ENCODE results near the gene UBTD1. TPM values are rescaled to one million over a fixed set of nuclear protein-coding genes. Genes with fewer than 3 reads are reported as not detected.

Gene UBTD1
- total RNA-seq, 4 donors from 2014 or later: 2.9 to 16.2 (median 8.9) TPM

GRCh38 chr10:97532935-97533671, 34.4 kb downstream of the UBTD1 start:
- Histone ChIP-seq H3K4me3 (no peak overlapping the region), H3K4me1 (no peaks in the 10 kb centered on the region), H3K27ac (peak overlapping the region in 1 of 4 donors; percentile 25), H3K36me3 (no peaks in the 10 kb centered on the region), H3K27me3 (no peaks in the 10 kb centered on the region), H3K9me3 (no peaks in the 10 kb centered on the region)
- TF ChIP-seq CTCF (IDR thresholded peaks at IDR 0.05) (no peak), EP300 (IDR thresholded peaks at IDR 0.05) (no peak), POLR2AphosphoS5 (IDR thresholded peaks at IDR 0.05) (no peak), POLR2A (IDR thresholded peaks at IDR 0.05) (no peak)
- no peak for ATAC-seq
- WGBS, 2 donors (ENCODE audit: low coverage in 1 of 2): 50% methylated on average over 2 of the region's 12 CpGs; no CpG with 5 or more reads in 1 of the 2 donors

GRCh38 chr10:97533888-97534287, 35.2 kb downstream of the UBTD1 start:
- ATAC-seq: no peak
- no peak overlapping the region for H3K27ac ChIP-seq
- H3K27me3 ChIP-seq: no peaks in the 10 kb centered on the region
- H3K9me3 ChIP-seq: no peaks in the 10 kb centered on the region
- H3K4me3 ChIP-seq: no peak overlapping the region
- 71 to 100% methylated on average over 1 to 5 of the region's 6 CpGs for WGBS, 2 donors (ENCODE audit: low coverage in 1 of 2)
- no peaks in the 10 kb centered on the region for H3K4me1 ChIP-seq
- no peak for TF ChIP-seq CTCF (IDR thresholded peaks at IDR 0.05)
- TF ChIP-seq EP300 (IDR thresholded peaks at IDR 0.05): no peak
- no peak for TF ChIP-seq POLR2AphosphoS5 (IDR thresholded peaks at IDR 0.05)
- TF ChIP-seq POLR2A (IDR thresholded peaks at IDR 0.05): no peak
- no peaks in the 10 kb centered on the region for H3K36me3 ChIP-seq

GRCh38 chr10:97534746-97535367, 36.1 kb downstream of the UBTD1 start:
- ATAC-seq: no peak
- Histone ChIP-seq H3K4me1 (peaks cover 0 to 4% (median 0%) of the 10 kb centered on the region in 3 donors), H3K9me3 (no peaks in the 10 kb centered on the region), H3K4me3 (no peak overlapping the region), H3K36me3 (no peaks in the 10 kb centered on the region), H3K27ac (no peak overlapping the region), H3K27me3 (no peaks in the 10 kb centered on the region)
- peak in 2 of 4 experiments; percentile 24 to 49 for TF ChIP-seq CTCF (IDR thresholded peaks at IDR 0.05)
- no peak for TF ChIP-seq EP300 (IDR thresholded peaks at IDR 0.05)
- no peak for TF ChIP-seq POLR2A (IDR thresholded peaks at IDR 0.05)
- WGBS, 2 donors (ENCODE audit: low coverage in 1 of 2): 89 to 90% methylated on average over 3 to 5 of the region's 6 CpGs

- H3K4me1 ChIP-seq: peaks cover under 1 to 29% (median 5%) of the 10 kb centered on the region in 3 donors
- no peak for TF ChIP-seq POLR2A (IDR thresholded peaks at IDR 0.05)
- TF ChIP-seq EP300 (IDR thresholded peaks at IDR 0.05): no peak
- no peak for TF ChIP-seq POLR2AphosphoS5 (IDR thresholded peaks at IDR 0.05)
- TF ChIP-seq CTCF (IDR thresholded peaks at IDR 0.05): no peak
- H3K27ac ChIP-seq: no peak overlapping the region
- 80 to 95% methylated on average over 1 to 3 of the region's 5 CpGs for WGBS, 2 donors (ENCODE audit: low coverage in 1 of 2)
- H3K27me3 ChIP-seq: no peaks in the 10 kb centered on the region
- no peak overlapping the region for H3K4me3 ChIP-seq
- H3K36me3 ChIP-seq: no peaks in the 10 kb centered on the region
- ATAC-seq: no peak
- H3K9me3 ChIP-seq: no peaks in the 10 kb centered on the region
Observed at GRCh38 chr10:97537186-97537869, 38.6 kb downstream of the UBTD1 start.
